NCI-H1930 (cell line): Measurements from ENCODE around the gene TMEFF2.

ENCODE experiments used
- DNase-seq, 2 experiments: peaks; one replicate each; lab custom pipeline; 2025; lab: John Stamatoyannopoulos, UW

Gene TMEFF2

DNA sequence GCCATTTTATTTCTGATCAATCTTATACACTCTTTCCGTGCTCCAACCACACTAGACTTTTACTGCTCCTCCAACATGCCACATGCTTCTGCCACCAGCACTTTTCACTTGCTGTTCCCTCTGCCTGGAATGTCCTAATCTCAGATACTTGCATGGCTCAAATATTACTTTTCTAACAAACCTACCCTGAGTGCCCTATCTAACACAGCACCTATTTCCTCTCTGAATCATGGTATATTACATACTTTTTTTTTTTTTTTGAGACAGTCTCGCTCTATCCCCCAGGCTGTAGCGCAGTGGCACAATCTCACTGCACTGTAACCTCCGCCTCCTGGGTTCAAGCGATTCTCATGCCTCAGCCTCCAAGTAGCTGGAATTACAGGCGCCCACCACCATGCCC lies 181.5 kb downstream of the TMEFF2 start:
- no peak for DNase-seq

DNA sequence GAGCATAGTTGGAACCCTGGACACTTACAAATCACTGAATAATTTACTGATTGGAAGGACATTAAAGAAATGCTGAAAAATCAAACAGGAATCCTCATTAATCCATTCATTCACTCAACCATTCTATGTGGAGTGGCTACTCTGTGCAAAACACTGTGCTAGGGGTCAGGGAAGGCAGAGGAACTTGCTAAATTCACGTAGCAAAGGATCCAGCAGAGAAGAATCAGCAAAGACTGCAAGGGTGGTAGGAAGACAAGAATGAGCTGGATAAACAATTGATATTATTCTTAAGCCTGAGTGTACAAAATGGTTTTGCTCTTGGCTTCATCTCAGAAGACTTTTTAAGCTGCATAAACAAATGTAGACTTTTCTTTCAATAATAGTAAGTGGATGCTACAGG lies 183.5 kb downstream of the TMEFF2 start:
- no peak for DNase-seq

DNA sequence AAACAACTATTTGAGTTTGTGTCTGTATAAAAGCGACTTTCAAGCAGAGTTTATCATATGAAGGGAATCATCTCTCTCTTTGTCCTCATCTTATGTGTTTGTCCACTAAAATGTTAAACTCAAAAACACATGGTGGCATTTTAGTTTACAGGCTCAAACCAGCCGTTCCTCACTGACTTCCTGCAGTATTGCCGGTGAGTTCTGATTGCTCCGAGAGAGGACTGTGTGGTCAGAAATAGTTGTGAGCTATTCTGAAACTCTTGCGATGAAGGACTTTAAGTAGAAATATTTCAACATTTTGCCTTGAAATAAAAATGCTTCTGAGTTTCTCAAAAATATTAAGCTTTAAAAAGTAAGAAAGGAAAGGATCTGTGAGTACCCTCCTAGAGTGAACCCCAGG lies 184.7 kb downstream of the TMEFF2 start:
- DNase-seq = no peak

DNA sequence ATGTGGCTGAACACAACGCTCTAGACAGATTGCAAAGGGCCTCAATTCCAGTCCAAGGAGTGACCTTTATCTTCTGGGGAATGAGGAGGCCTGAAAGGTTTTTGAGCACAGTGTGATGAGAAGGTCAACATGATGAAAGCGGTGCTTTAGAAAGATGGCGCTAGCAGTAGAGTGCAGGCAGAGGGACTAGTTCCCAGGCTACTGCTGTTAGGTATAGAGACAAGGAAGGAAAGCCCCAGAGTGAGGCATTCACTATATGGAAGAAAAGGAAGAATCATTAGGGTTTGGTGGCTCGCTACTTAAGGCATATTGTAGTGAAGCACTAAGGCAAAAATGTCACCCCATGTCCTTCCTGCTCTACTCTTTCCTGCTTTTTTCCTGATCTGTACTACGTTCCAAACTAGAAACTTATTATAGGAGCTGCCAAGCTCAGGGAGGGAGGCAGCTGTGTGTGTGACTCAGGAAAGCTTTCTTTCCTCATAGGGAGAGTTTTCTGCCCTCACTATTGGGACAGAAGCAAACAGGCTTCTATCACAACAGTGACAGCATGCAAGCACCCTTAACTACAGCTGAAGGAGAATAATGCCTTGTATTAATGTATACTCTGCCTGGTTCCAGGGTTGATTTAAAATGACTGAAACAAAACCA lies 187.0 kb downstream of the TMEFF2 start:
- DNase-seq = no peak

DNA sequence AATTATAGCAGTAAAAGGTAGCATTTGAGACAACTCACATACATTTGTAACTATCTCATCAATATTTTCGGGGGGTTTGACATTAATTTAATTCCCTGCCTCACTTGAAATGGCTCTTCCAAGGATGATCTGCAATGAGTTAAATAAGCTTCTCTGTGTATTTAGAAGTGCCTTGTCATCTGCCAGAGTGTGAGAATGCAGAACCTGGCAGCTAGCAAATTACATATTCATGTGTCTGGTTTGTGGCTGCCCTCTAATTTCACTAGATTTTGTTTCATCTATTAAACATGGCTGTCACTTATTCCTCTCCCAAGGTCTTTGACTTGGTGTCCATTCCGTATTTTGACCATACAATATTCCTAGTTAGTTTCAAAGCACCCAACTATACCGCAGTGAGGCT lies 189.5 kb downstream of the TMEFF2 start:
- DNase-seq = no peak

DNA sequence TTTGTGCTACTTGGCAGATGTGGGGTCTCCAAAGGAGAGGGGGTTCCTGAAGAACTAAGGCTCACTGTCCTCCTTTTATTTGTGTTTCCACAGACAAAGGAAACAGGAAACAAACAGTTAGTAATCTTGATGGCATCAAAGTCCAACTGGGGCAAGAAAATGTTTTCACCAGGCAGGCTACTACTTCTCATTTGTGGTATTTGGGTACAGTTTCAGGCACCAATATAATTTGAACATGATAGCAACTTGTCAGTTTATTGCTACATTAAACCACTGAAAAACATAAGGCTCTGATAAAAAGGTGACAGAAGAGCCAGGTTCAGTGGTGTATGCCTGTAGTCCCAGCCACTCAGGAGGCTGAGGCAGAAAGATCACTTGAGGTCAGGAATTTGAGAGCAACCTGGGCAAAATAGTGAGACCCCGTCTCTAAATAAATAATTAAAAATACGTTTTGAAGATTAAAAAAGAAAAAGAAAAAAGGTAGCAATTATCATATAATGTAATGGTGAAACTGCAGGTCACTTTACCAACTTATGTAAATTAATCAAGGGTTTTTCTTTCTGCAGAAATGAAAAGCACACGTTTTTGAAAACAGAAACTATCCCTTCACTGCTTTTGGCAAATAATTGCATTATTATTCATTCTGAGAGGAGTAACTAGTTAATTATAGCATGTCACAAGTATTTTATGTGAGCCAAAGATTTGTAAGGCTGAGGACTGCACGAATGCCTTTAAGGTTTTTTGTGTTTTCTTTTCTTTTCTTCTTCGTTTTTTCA lies 190.4 kb downstream of the TMEFF2 start:
- no peak for DNase-seq

DNA sequence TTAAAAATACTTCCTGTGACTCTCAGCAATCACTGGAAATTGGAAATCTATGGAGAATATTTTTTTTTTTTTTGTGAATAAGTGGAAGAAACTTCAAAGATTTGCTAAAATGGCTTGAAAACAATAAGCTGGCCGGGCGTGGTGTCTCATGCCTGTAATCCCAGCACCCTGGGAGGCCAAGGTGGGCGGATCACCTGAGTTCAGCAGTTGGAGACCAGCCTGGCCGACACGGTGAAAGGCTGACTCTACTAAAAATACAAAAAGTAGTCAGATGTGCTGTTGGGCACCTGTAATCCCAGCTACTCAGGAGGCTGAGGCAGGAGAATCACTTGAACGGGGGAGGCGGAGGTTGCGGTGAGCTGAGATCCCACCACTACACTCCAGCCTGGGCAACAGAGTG lies 192.3 kb downstream of the TMEFF2 start:
- no peak for DNase-seq

DNA sequence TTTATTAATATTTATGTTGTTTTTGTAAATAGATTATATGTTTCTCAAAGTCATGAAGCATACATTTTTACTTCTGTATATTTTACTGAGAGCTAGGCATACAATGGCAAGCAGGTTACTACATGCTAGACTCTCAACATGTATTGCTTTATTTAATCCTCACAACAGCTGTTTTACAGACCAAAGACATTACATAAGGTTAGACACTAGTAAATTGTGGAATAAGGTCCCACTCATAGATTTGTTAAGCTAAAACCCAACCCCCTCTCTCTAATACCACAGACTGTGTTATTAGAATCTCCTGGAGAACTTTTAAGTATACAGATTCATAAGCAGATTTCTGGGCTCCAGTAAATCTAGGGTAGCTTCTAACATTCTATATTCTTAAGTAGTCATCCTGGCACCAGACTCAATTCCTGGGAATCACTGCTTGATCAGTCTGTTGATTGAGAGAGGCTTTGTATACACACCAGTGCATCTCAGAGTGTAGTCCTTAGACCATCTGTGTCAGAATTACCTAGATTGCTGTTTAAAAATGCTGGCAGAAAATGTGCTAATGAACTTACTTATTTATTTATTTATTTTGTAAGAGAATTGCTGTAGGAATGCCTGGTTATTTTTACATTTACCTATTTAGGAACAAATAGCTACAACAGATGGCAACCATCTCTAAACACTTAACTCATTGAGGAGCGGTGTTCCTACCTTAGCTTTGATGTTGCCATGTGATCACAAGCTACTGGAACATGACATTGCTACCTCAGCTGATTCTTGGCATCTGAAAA lies 194.3 kb downstream of the TMEFF2 start:
- DNase-seq = no peak

DNA sequence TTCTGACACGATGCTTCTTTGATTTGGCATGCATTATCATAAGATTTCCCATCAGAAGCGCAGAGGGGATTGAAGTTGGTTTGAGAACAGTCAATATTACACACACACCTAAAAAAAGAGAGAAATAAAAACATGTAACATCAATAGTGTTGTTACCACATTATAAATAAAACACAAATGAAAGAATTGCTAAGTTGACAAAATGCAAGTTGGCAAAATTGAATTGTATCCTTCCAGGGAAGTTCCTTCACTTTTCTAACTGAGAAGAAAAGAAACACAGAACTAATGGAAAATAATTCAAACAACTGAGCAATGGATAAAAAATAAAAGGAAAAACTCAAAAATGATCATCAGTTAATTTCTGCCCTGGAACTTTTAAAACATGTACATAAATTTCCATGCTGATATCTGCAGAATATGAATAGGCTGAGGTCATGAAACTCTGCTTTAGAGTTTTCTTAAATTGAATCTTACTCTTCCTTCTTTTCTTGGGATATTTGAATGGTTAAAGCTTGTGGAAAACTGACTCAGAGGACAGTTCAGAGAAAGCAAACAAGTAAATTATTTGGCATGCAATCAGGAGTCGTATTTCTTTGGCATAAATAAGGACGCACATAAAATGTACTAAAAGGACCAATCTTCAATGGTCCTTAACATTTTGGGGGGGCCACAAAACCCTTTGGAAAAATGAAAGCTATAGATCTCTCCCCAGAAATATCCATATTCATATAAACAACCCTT lies 195.5 kb downstream of the TMEFF2 start:
- no peak for DNase-seq

DNA sequence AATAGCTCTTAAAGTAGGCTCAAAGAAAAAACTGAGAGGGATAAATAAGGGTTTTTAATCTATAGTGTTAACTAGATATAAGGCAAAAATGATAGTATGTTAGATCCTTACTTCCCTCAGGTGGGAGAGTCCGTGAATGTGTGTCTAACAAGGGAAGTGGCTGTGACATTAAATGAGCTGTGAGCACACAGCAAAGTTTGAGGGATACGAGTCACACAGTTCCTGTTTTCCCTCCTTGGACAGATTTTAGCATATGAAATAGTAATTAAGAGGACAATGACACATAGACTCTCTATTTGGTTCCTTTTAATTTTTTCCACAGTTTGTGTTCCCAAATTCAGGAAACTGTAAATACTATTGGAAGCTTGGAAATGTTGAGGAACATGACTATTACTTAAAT lies 199.4 kb downstream of the TMEFF2 start:
- no peak for DNase-seq

DNA sequence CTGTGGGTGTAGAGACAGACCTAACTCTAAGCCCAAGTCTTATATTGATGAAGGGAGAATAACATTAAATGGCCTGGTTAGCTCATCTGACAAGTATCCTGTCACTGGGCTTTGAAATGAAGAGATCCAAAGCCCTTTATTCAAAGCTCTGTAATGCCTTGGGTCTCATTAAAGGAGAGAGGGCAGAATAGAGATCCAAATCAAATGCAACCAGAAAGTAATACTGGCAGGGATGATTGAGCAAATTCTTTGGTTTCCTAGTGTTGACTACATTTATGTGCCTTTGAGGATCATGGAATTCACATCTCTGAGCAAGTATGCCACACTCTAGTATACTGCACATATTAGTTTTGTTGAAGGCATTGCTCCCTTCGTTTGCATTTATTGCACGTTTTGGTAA lies 200.0 kb downstream of the TMEFF2 start:
- no peak for DNase-seq

DNA sequence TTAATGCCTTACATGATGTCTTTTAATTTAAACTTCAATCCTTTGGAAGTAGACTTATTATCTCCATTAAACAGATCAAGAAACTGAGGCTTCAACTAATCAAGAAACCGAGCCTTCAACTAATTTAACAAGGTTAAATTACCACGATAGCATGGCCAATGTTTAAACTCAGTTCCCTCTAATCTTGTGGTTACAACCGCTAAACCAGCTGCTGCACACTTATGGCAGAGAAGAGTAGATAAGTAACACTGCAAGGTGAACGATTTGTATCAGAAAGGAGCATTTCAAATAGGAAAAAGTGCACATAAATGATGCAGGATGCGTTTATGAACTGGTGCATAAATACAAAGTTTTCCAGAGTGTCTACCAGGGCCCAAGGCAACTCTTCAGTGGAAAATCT lies 203.3 kb downstream of the TMEFF2 start:
- DNase-seq = no peak

DNA sequence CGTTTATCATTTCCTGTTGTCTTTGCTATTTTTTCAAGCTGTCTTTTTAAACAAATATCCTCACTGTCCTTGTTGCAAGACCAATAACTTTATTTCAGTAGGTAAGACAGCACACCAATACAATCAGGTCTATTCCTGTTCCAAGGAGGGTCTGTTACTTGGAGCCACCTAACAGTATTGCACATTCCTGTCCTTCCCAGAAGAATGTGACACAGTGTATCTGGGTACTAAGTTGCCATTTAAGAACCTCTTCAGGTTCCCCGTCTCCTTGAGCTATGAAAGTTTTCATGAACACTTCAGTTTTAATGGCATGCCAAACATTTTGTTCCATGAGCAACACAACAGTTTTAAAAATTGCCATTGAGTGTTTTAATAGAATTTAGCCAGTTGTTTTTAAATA lies 209.0 kb downstream of the TMEFF2 start:
- no peak for DNase-seq

DNA sequence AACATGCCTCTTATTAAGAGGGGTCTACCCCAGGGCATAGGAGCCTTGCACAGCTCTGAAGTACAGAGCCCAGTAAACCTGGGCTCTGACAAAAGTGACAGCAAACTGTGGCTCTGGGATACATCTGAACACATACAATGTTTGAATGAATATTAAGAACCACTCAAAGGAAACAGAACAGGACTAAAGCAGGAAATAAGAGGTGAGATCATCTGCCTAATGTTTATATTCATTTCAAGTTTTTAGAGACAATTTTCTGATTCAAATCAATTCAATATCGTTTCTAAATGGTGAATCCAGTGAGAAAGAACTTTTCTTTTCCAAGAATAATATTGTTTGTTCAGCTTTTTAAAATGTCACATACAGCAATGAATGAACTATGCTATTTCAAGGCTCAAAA lies 211.1 kb downstream of the TMEFF2 start:
- no peak for DNase-seq

DNA sequence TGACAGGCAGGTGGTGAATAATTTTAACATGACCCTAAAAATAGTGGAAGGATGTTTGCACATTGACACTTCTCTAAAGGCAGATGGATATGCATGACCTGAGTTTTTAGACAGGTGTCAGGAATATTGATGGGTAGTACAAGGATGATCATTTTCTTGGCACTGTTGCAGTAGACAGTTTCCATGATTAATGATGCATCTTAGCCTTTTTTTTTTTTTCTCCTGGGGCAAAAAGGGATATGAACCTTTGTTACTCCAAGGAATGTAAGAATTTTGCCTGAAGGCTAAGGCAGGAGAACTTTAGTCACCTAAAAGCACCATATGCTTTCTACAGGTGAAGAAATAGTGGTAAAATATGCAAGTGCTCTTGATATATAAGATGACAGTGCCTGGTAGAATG lies 211.5 kb downstream of the TMEFF2 start:
- no peak for DNase-seq

DNA sequence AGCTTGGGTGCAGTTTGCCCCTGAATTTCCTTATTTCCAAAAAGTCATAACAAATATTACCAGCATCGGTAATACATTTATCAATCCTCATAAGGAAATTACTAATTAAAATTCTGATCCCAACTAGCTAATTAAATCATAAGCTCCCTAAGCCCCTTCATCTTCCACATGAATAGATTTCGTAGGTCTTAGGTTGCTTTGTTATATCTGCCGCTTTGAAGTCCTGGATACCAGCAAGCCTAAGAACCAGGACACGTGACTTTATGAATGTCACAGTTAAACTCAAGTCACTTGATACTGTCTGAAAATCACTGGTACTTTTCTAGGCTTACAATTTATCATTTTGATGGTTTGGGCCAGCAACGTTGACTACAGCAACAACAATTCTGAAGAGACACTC lies 213.0 kb downstream of the TMEFF2 start:
- DNase-seq = no peak

DNA sequence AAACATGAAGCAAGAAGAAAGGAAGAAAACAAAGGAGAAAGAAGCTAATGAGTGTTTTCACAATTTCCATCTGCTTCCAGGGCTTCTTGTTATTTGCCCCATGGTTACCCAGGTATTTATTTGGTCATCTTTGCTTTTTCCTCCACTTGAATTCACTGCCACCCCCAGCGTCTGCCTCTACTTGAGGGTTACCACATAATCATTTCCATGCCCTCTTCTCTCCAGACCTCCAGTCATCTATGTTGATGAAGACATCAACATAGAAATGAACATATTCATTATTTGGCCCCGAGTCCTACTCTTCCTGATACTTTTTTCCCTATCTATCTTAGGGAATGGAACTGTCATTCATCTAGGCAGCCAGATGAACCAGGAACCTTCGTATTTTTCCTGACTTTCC lies 214.2 kb downstream of the TMEFF2 start:
- no peak for DNase-seq

DNA sequence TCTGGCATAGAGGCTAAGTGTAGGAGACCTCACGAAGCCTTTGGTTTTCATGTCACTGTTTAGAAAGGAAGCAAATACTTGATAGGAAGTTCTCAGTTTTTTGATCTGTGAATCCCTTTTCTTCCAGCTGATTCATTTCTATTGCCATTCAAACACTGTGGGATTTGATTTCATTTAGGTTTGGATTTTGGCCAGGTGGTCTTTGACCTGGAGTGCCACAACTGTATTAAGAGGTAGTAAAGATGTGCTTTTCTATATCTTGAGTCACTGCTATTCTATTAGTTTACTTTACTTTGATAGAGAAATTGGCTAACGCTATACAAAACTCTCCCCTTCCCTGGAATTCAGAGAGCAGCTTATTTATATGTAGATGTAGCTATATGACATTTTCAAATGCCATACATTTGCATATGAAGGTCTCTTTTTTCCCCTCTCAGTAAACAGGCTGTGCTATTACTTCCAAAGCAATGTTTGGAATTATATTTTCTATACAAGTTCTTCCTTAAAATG lies 215.5 kb downstream of the TMEFF2 start:
- DNase-seq = no peak

DNA sequence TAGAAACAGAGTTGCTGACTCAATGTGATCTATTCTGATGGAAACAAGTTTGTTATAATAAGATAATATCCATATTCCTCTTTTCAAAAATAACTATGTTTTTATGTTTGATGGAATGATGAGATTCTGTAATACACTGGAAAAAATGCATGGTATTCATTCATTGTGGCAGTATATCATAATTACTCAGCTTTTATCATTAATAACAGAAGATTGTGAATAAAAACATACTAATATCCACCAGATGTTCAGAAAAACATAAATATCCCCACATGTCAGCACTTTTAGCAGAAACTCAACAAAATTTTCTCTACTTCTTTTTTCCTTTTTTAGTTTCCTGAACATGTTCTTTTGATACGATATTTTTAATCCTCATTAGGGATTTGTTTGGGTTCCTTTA lies 217.0 kb downstream of the TMEFF2 start:
- DNase-seq = no peak

DNA sequence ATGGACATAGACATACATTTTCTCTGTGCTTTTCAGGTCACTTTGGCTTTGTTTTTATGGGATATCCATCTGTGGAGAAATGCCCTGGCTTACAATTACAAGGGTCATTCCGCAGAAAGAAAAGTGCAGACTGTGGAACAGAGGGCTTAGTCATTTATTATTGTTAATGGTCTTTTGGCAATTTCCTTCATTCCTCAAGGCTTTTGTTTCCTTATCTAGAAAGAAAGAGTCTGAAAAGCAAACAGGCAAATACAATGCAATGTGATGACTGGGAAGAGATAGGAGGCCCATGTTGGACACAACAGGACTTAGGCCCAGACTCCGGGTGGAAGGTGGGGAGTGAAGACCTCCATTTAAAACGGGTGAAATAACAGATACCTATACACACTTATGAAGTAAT lies 218.3 kb downstream of the TMEFF2 start:
- no peak for DNase-seq

DNA sequence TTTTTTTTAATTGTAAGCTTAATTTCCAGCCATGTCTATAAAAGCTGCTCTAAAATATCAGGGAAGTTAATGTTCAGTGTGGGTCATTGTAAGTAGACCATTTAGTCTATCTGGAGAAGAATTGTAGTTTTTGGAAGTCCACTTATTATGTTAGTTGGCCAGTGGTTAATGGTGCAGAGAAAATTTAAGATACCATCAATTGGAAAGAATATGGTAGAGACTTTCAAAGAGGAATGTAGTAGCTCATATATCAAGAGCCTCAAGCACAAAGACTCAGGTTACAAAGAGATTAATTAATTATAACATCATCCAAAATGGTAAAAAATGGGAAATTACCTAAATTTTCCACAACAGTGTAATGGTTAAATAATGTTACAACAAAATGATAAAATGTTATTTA lies 220.1 kb downstream of the TMEFF2 start:
- DNase-seq = no peak

DNA sequence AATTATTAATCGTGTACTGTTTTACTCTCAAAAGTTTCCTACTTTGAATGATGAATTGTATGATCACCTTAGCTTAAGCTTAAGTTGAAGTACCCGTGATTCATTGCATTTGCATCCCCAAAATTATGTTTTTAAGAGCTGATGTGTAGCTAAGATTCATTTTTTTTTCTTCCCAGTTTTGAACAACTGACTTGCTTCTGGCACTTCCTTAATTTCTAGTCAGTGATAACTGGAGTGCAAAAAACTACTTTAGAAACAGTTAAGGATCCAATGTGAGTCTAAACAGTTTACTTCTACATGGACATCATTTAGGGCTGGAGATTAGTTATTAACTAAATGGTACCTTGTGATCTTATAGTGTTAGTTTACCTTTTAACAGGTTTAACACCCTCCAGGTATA lies 223.9 kb downstream of the TMEFF2 start:
- DNase-seq = no peak
